Activated T-cell treated with anti-CD3 and anti-CD28 coated beads, Interleukin-2, amount 50 U/mL, for 4 hours (primary cell): ENCODE results near the gene GATAD1. TPM values are rescaled to one million over a fixed set of nuclear protein-coding genes. Genes with fewer than 3 reads are reported as not detected.
"Not testable (repeated sequence)": the region's sequence is repeated elsewhere in the genome, so short reads cannot be mapped to it uniquely, and the experiment has no call there.

Experiments
- ATAC-seq, 2 donors: fragments of 200-7000 bp; cut with Tn5 transposase; one replicate each; pipeline ENCODE4 v1.10.0; 2021
- DNase-seq: peaks from one replicate; pipeline ENCODE4 v3.0.0-alpha.2; 2020
- H3K27me3 Mint-ChIP-seq: one replicate; pipeline ENCODE4 v1.8.0; 2021; ENCODE audit warnings: low read depth, mixed read lengths
- H3K36me3 Mint-ChIP-seq: one replicate; pipeline ENCODE4 v1.8.0; 2022; ENCODE audit warnings: mixed read lengths; ENCODE audit not compliant: insufficient read depth
- H3K4me1 Mint-ChIP-seq: one replicate; pipeline ENCODE4 v1.8.0; 2021; ENCODE audit warnings: low read depth, mixed read lengths
- H3K4me3 Mint-ChIP-seq: one replicate; pipeline ENCODE4 v1.8.0; 2021; ENCODE audit warnings: mild to moderate bottlenecking, moderate library complexity, mixed read lengths
- H3K9me3 Mint-ChIP-seq: one replicate; pipeline ENCODE4 v1.8.0; 2021; ENCODE audit warnings: mixed read lengths
- total RNA-seq, 3 donors: library from RNA; stranded (reverse); gene quantifications; one replicate each; pipeline ENCODE4 v1.2.1, GENCODE V29; 2021

GATAD1 gene
- total RNA-seq, 3 donors from 2014 or later: 8.4 to 12.2 (median 10.4) TPM

- H3K4me1 Mint-ChIP-seq, ATAC-seq, H3K9me3 Mint-ChIP-seq, DNase-seq, H3K4me3 Mint-ChIP-seq, H3K27me3 Mint-ChIP-seq: not testable (repeated sequence)
- peaks cover 12% of the 10 kb centered on the region for H3K36me3 Mint-ChIP-seq
Measured at GRCh38 chr7:92484226-92484625, 36.9 kb downstream of the GATAD1 start.

- ATAC-seq (no peak), DNase-seq (no peak)
- Mint-ChIP-seq H3K27me3 (no peaks in the 10 kb centered on the region), H3K9me3 (no peaks in the 10 kb centered on the region), H3K4me3 (no peak overlapping the region), H3K4me1 (no peaks in the 10 kb centered on the region), H3K36me3 (peaks cover 15% of the 10 kb centered on the region)
Measured at GRCh38 chr7:92485267-92485892, 38.1 kb downstream of the GATAD1 start.

GRCh38 chr7:92485974-92486373, 38.7 kb downstream of the GATAD1 start:
- Mint-ChIP-seq H3K9me3 (no peaks in the 10 kb centered on the region), H3K4me3 (no peak overlapping the region), H3K4me1 (no peaks in the 10 kb centered on the region), H3K36me3 (peaks cover 17% of the 10 kb centered on the region), H3K27me3 (no peaks in the 10 kb centered on the region)
- no peak for ATAC-seq
- no peak for DNase-seq

- no peak for DNase-seq
- H3K36me3 Mint-ChIP-seq: peaks cover 25% of the 10 kb centered on the region
- no peaks in the 10 kb centered on the region for H3K27me3 Mint-ChIP-seq
- no peaks in the 10 kb centered on the region for H3K4me1 Mint-ChIP-seq
- no peak for ATAC-seq
- H3K4me3 Mint-ChIP-seq: no peak overlapping the region
- H3K9me3 Mint-ChIP-seq: no peaks in the 10 kb centered on the region
Measured at GRCh38 chr7:92487804-92488203, 40.5 kb downstream of the GATAD1 start.

- H3K4me3 Mint-ChIP-seq: no peak overlapping the region
- peaks cover 27% of the 10 kb centered on the region for H3K36me3 Mint-ChIP-seq
- no peaks in the 10 kb centered on the region for H3K4me1 Mint-ChIP-seq
- H3K27me3 Mint-ChIP-seq: no peaks in the 10 kb centered on the region
- no peaks in the 10 kb centered on the region for H3K9me3 Mint-ChIP-seq
- ATAC-seq (no peak), DNase-seq (no peak)
Measured at GRCh38 chr7:92489634-92490033, 42.4 kb downstream of the GATAD1 start.

- H3K9me3 Mint-ChIP-seq: no peaks in the 10 kb centered on the region
- H3K4me1 Mint-ChIP-seq: no peaks in the 10 kb centered on the region
- no peaks in the 10 kb centered on the region for H3K27me3 Mint-ChIP-seq
- no peak for DNase-seq
- H3K4me3 Mint-ChIP-seq: no peak overlapping the region
- H3K36me3 Mint-ChIP-seq: peaks cover 32% of the 10 kb centered on the region
- no peak for ATAC-seq
Measured at GRCh38 chr7:92496876-92497275, 49.6 kb downstream of the GATAD1 start.

GRCh38 chr7:92498557-92498956, 51.3 kb downstream of the GATAD1 start:
- Mint-ChIP-seq H3K36me3 (peaks cover 27% of the 10 kb centered on the region), H3K4me1 (no peaks in the 10 kb centered on the region), H3K9me3 (no peaks in the 10 kb centered on the region), H3K27me3 (no peaks in the 10 kb centered on the region), H3K4me3 (no peak overlapping the region)
- no peak for DNase-seq
- ATAC-seq: no peak

- no peaks in the 10 kb centered on the region for H3K27me3 Mint-ChIP-seq
- H3K4me1 Mint-ChIP-seq: no peaks in the 10 kb centered on the region
- DNase-seq (no peak), ATAC-seq (no peak)
- no peaks in the 10 kb centered on the region for H3K9me3 Mint-ChIP-seq
- no peak overlapping the region for H3K4me3 Mint-ChIP-seq
- peaks cover 36% of the 10 kb centered on the region for H3K36me3 Mint-ChIP-seq
Measured at GRCh38 chr7:92503767-92504166, 56.5 kb downstream of the GATAD1 start.

- ATAC-seq: no peak
- Mint-ChIP-seq H3K36me3 (peaks cover 30% of the 10 kb centered on the region), H3K4me1 (no peaks in the 10 kb centered on the region), H3K9me3 (no peaks in the 10 kb centered on the region), H3K4me3 (no peak overlapping the region), H3K27me3 (no peaks in the 10 kb centered on the region)
- no peak for DNase-seq
Measured at GRCh38 chr7:92504563-92504962, 57.3 kb downstream of the GATAD1 start.

- H3K36me3 Mint-ChIP-seq: peaks cover 20% of the 10 kb centered on the region
- H3K4me3 Mint-ChIP-seq: no peak overlapping the region
- H3K4me1 Mint-ChIP-seq: no peaks in the 10 kb centered on the region
- H3K9me3 Mint-ChIP-seq: no peaks in the 10 kb centered on the region
- H3K27me3 Mint-ChIP-seq: no peaks in the 10 kb centered on the region
- no peak for DNase-seq
- ATAC-seq: no peak
Measured at GRCh38 chr7:92506363-92506762, 59.1 kb downstream of the GATAD1 start.

- DNase-seq: no peak
- Mint-ChIP-seq H3K27me3 (no peaks in the 10 kb centered on the region), H3K4me3 (no peak overlapping the region), H3K9me3 (no peaks in the 10 kb centered on the region), H3K36me3 (peaks cover 20% of the 10 kb centered on the region), H3K4me1 (no peaks in the 10 kb centered on the region)
- no peak for ATAC-seq
Measured at GRCh38 chr7:92508946-92509345, 61.7 kb downstream of the GATAD1 start.

Other genes with a start within 250 kb of the GATAD1 start
- gene KRIT1, start 201.6 kb upstream of the GATAD1 start, total RNA-seq: 10 to 100 TPM; 30.4 to 30.7 (median 30.4) TPM
- gene ANKIB1, start 201.5 kb upstream of the GATAD1 start, total RNA-seq: 10 to 100 TPM; 28.0 to 40.8 (median 38.3) TPM
- gene ERVW-1, start 30.5 kb downstream of the GATAD1 start, total RNA-seq: not detected
- gene PEX1, start 81.0 kb downstream of the GATAD1 start, total RNA-seq: 10 to 100 TPM; 12.4 to 15.9 (median 14.2) TPM
- gene RBM48, start 81.3 kb downstream of the GATAD1 start, total RNA-seq: 10 to 100 TPM; 12.4 to 15.7 (median 13.2) TPM
- gene FAM133B, start 142.9 kb downstream of the GATAD1 start, total RNA-seq: 10 to 100 TPM; 35.3 to 37.8 (median 36.0) TPM